K562 (cell line): ENCODE results near the gene ZFYVE28. TPM values are rescaled to one million over a fixed set of nuclear protein-coding genes. Genes with fewer than 3 reads are reported as not detected.

Experiments
- BCLAF1 ChIP-seq, 2 experiments: fragments of 450-650 bp in 1 of 2; IDR thresholded peaks; 2 replicates each; pipeline ENCODE4 v1.6.1; 2011 to 2017; ENCODE audit warnings: low read depth in 2 of 2, antibody characterized with exemption in 1 of 2, borderline replicate concordance in 1 of 2, low read length in 1 of 2, mild to moderate bottlenecking in 1 of 2, mixed read lengths in 1 of 2; ENCODE audit not compliant: control insufficient read depth in 1 of 2
- BRCA1 ChIP-seq, 2 experiments: fragments of 450-650 bp in 1 of 2; sonication (generic) in 1 of 2; formaldehyde crosslinking in 1 of 2; IDR thresholded peaks; 2 replicates each; pipeline versions ENCODE4 v1.5.0 to v1.6.1; 2017 to 2020; ENCODE audit warnings: mild to moderate bottlenecking in 1 of 2, missing genetic modification reagents in 1 of 2
- CBX8 ChIP-seq: fragments of 200-600 bp; sonication (generic); IDR thresholded peaks from 2 replicates; pipeline ENCODE4 v1.6.1; 2012; ENCODE audit warnings: borderline replicate concordance, mixed run types, low read depth, mild to moderate bottlenecking, moderate library complexity, mixed read lengths, low read length, control low read depth, inconsistent platforms; ENCODE audit not compliant: poor library complexity, severe bottlenecking; ENCODE audit errors: extremely low read depth
- DACH1 ChIP-seq: fragments of 450-650 bp; IDR thresholded peaks from 2 replicates; pipeline ENCODE4 v1.6.1; 2018; ENCODE audit not compliant: partially characterized antibody
- FOXJ2 ChIP-seq: fragments of 200-800 bp; sonication (Bioruptor generic); IDR thresholded peaks from 2 replicates; pipeline ENCODE4 v1.6.1; 2016; ENCODE audit warnings: missing genetic modification characterization, missing compliant biosample characterization
- HINFP ChIP-seq: fragments of 450-650 bp; conservative IDR thresholded peaks from 2 replicates; pipeline ENCODE4 v1.6.1; 2016; ENCODE audit warnings: missing genetic modification characterization, low read depth, mild to moderate bottlenecking, control low read depth, missing compliant biosample characterization
- NFATC3 ChIP-seq: fragments of 450-650 bp; IDR thresholded peaks from 2 replicates; pipeline ENCODE4 v1.6.1; 2017; ENCODE audit warnings: mild to moderate bottlenecking
- NR0B1 ChIP-seq: fragments of 450-650 bp; IDR thresholded peaks from one replicate; pipeline ENCODE4 v1.6.1; 2018; ENCODE audit warnings: mild to moderate bottlenecking, moderate library complexity; ENCODE audit not compliant: partially characterized antibody
- NR1H2 ChIP-seq: sonication (generic); formaldehyde crosslinking; IDR thresholded peaks from 2 replicates; pipeline ENCODE4 v1.4.0; 2020; ENCODE audit warnings: mild to moderate bottlenecking, missing genetic modification reagents
- TCF7 ChIP-seq: sonication (generic); IDR thresholded peaks from 2 replicates; pipeline ENCODE4 v1.6.1; 2016; ENCODE audit warnings: antibody characterized with exemption, borderline replicate concordance
- TEAD2 ChIP-seq: fragments of 450-650 bp; IDR thresholded peaks from 2 replicates; pipeline ENCODE4 v1.6.1; 2016; ENCODE audit warnings: missing genetic modification characterization, control low read depth, missing compliant biosample characterization
- U2AF2 ChIP-seq: fragments of 200-400 bp; formaldehyde crosslinking; optimal IDR thresholded peaks from 2 replicates; pipeline ENCODE3; 2017; ENCODE audit warnings: low read depth, mild to moderate bottlenecking, low read length
- ZNF561 ChIP-seq: fragments of 450-650 bp; formaldehyde crosslinking; conservative IDR thresholded peaks from 2 replicates; pipeline ENCODE4 v1.4.0; 2020; ENCODE audit warnings: mild to moderate bottlenecking, moderate library complexity
- ZNF592 ChIP-seq: fragments of 450-650 bp; IDR thresholded peaks from 2 replicates; pipeline ENCODE4 v1.6.1; 2017; ENCODE audit warnings: antibody characterized with exemption, mild to moderate bottlenecking
- ZNF668 ChIP-seq: fragments of 250-450 bp; sonication (Bioruptor Pico); IDR thresholded peaks from 2 replicates; pipeline ENCODE4 v1.8.0; 2022; ENCODE audit warnings: mild to moderate bottlenecking, inconsistent platforms
- polyA plus RNA-seq, 8 experiments: library from polyadenylated mRNA; depleted of rRNA in 4 of 8; stranded (reverse) in 5 of 8; unstranded in 3 of 8; fragments of >200 nt; fragmentation: Nextera tagmentation in 2 of 8; fragmentation: Illumina TruSeq in 1 of 8; extraction: Ambion mirVana in 2 of 8; extraction: Trizol in 1 of 8; gene quantifications; 2 replicates each; pipeline versions ENCODE4 v1.2.1 to v1.2.3, GENCODE V29; 2011 to 2014; ENCODE audit warnings: inconsistent platforms in 1 of 8, missing spikeins in 1 of 8
- total RNA-seq, 7 experiments: library from RNA; depleted of rRNA in 6 of 7; stranded (reverse); fragments of >200 nt in 6 of 7; fragmentation: Illumina TruSeq in 2 of 7; extraction: Trizol in 2 of 7; gene quantifications; 2 replicates each; pipeline versions ENCODE4 v1.2.1 to v1.2.3, GENCODE V29; 2011 to 2021; ENCODE audit warnings: low replicate concordance in 1 of 7

ZFYVE28 gene
- total and polyA plus RNA-seq, 9 of the 15 experiments (the other 6 are each of a cell fraction or from before 2014, with no cell fraction given), result 1.3 to 24.8 (median 8.9) TPM

GRCh38 chr4:2220016-2220630 is 198.3 kb downstream of the ZFYVE28 start (continued):
- TF ChIP-seq BCLAF1 (IDR thresholded peaks at IDR 0.05; ENCODE audit: borderline replicate concordance in 1 of 2, control insufficient read depth in 1 of 2, low read depth in 2 of 2, low read length in 1 of 2) (no peak), BRCA1 (IDR thresholded peaks at IDR 0.05) (no peak), BRCA1 (CRISPR knock-in tag; IDR thresholded peaks at IDR 0.05) (no peak), TCF7 (no peak), FOXJ2 (no peak), U2AF2 (no peak), TEAD2 (tag) (no peak), ZNF668 (CRISPR knock-in tag) (no peak), NFATC3 (no peak), CBX8 (no peak), DACH1 (no peak), NR1H2 (no peak), HINFP (tag) (no peak), ZNF561 (CRISPR knock-in tag) (no peak), NR0B1 (no peak), ZNF592 (no peak)
